HG02610 (cell line): ENCODE data around the gene DAD1.

ENCODE experiments used
- ATAC-seq: cut with Tn5 transposase; IDR thresholded peaks from one replicate; pipeline ENCODE4 v1.9.1; 2021; ENCODE audit warnings: mild to moderate bottlenecking, moderate library complexity; ENCODE audit not compliant: unreplicated experiment

Gene DAD1

GRCh38 chr14:22521449-22522239 is 67.4 kb downstream of the DAD1 start:
- ATAC-seq = no peak

GRCh38 chr14:22520796-22521195 is 68.2 kb downstream of the DAD1 start:
- ATAC-seq = no peak

- no peak for ATAC-seq
These were observed 68.9 kb downstream of the DAD1 start for GRCh38 chr14:22519877-22520685.

GRCh38 chr14:22518073-22518472 is 71.0 kb downstream of the DAD1 start:
- ATAC-seq = no peak

- ATAC-seq = no peak
These were observed 71.8 kb downstream of the DAD1 start for GRCh38 chr14:22517117-22517720.

GRCh38 chr14:22515929-22516328 is 73.1 kb downstream of the DAD1 start:
- ATAC-seq = no peak
